GM12873 (cell line): ENCODE results near the gene MAPKAPK3.

ENCODE experiments used
- TF ChIP-seq, protein P1 (sequence below): IDR thresholded peaks from 2 replicates; pipeline ENCODE4 v1.5.1; 2012; ENCODE audit warnings: low read depth, mild to moderate bottlenecking, moderate library complexity, low read length, control low read depth; ENCODE audit not compliant: insufficient read depth; ENCODE audit errors: missing control alignments

MAPKAPK3 gene

GRCh38 chr3:50606596-50606995 lies 10.4 kb upstream of the MAPKAPK3 start:
- TF ChIP-seq, protein P1, sequence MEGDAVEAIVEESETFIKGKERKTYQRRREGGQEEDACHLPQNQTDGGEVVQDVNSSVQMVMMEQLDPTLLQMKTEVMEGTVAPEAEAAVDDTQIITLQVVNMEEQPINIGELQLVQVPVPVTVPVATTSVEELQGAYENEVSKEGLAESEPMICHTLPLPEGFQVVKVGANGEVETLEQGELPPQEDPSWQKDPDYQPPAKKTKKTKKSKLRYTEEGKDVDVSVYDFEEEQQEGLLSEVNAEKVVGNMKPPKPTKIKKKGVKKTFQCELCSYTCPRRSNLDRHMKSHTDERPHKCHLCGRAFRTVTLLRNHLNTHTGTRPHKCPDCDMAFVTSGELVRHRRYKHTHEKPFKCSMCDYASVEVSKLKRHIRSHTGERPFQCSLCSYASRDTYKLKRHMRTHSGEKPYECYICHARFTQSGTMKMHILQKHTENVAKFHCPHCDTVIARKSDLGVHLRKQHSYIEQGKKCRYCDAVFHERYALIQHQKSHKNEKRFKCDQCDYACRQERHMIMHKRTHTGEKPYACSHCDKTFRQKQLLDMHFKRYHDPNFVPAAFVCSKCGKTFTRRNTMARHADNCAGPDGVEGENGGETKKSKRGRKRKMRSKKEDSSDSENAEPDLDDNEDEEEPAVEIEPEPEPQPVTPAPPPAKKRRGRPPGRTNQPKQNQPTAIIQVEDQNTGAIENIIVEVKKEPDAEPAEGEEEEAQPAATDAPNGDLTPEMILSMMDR, result no peak

DNA sequence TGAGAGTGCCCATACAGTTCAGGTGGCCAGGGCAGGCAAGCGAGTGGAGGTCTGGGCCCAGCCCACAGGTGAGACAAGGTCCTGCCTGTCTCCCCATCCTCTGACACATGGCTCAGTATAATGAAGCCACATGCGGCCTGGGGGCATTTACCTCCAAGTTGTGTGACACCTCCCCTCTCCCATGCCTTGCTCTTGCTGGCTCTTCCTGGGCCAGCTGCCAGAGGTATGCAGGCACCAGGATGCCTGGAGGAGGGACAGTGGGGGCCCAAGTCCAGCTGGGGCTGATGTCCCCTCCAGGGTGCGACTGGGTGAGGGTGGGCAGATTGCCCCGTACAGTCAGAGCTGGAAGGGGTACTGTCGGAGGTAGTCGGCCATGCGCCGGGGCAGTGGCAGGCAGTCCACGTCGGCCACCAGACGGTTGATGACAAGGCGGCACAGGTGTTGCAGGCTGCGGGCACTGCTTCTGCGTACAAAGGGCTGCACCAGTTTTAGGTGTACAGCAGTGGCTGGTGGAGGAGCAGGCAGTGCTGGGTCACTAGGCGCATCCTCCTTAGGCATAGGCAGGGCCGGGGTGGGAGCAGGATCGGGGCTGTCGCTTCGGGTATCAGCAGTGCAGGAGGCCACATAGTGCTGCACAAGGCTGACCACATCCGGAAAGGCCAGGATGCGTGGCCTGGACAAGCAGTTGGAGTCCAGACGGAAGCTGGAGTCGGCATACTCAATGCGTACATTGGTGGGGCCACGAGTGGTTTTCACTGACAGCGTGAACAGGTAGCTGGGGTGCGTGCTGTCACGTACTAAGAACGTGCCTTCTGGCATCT lies 9.5 kb upstream of the MAPKAPK3 start:
- TF ChIP-seq, protein P1, result no peak

- TF ChIP-seq, protein P1, result no peak
Observed at GRCh38 chr3:50608278-50608677, 8.7 kb upstream of the MAPKAPK3 start.

DNA sequence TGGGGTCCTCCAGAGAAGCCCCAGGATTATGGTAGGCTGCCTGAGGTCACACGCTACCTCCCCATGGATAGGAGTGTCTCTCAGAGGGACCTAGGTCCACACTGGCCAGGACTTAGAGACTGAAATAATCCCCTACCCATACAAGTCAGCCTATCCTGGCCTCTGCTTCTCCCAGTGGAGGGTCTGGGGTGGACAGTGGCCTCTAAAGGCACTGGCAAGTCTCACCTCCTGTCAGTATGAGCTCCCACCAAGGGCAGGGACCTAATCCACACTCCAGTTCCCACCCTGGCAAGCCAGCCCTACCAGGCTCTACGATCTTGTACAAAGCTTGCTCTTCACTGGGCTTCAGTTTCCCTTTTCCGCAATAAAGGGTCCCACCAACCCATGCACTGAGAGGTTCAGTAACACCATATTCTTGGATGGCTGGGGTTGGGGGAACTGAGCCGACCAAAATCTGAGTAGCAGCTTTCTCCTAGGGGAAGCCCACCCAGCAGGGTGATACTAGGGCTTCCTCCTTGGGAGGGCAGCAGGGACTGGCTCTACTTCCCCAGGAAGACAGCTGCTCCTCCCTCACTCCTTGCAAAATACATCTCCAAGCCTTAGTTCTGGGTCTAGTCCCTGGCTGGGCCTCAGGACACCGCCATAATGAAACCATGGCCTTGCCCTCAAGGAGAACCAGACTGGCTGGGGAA lies 7.7 kb upstream of the MAPKAPK3 start:
- TF ChIP-seq, protein P1, result no peak

GRCh38 chr3:50609763-50610085 lies 7.2 kb upstream of the MAPKAPK3 start:
- TF ChIP-seq, protein P1, result no peak

DNA sequence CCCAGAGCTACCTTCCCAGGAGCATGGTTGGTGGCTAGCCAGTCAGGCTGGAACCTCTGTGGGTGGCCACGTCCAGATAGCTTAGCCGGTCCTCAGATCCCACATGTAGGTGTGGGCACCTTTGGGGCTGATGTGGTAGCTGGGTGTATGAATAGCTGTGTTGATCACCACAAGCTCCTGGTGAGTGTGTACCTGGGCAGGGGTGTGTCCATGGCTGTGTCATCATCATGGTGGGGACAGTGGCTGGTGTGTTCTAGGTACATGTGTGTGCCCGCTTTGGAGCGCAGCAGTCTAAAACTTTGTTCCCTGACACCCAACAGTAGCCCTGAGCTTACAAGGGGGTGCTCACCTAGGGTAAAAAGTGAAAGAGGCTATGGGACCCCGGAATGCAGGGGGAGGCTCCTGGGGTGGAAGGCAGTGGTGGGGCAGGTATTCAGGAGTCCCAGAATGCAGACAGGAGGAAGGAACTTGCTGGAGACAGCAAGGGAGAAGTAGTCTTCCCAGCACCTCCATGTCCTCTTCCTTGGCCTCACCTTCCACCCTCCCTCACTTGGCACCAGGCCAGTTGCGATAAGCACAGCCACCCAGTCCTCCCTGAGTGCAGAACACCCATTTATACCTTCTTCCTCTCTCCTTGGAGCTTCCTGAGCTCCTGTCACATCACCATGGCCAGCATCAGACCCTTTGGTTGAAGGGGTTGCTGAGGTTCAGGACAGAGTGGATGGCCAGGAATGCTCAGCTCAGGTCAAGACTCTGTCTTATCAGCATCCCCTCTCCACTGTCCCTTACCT lies 6.6 kb upstream of the MAPKAPK3 start:
- TF ChIP-seq, protein P1, result no peak

DNA sequence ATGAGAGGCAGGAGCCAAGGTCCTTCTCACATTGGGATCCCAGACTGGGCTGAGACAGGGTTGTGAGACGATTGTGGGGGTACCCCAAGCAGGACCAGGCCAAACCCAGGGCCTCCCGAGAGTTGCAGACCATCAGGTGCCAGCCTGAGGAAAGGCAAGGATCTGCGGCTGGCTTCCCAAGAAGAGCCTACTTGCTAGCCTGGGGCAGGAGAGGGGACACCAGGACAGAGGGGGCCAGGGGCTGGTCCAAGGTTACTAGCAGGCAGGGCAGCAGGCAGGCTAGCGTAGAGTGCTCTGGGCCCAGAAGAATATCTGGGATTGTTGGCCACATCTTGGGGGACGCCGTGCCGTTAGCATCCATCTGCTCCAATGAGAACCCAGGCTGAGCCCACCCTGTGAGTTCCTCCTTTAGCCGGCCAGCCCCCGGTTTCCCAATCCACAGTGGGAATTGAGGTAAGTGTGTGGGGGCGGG lies 5.9 kb upstream of the MAPKAPK3 start:
- TF ChIP-seq, protein P1, result no peak
